ENCODE data around the gene PAM. TPM values are rescaled to one million over a fixed set of nuclear protein-coding genes. Genes with fewer than 3 reads are reported as not detected.

PAM gene
- total RNA-seq, 1 donor from 2014 or later, result 85.6 TPM

DNA sequence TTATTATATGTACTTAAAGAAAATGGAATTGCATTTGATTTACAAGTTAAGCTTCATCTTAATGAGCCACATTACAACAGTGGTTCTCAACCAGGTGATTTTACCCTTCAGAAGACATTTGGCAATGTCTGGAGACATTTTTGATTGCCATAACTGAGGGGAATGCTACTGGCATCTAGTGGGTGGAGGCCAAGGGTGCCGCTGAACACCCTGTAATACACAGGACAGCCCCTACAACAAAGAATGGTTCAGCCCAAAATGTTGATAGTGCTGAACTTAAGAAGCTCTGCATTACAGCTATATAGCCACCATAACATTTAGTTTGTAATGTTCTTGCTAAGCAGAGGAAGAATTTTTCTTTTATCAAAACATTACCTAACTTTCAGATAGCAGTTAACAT lies 103.1 kb downstream of the PAM start:
- Mint-ChIP-seq H3K27ac (ENCODE audit: unreplicated experiment) (no peak overlapping the region), H3K9me3 (peaks cover 3% of the 10 kb centered on the region), H3K4me1 (peaks cover 10% of the 10 kb centered on the region), H3K36me3 (ENCODE audit: low read depth) (no peaks in the 10 kb centered on the region), H3K27me3 (ENCODE audit: low read depth) (no peaks in the 10 kb centered on the region), H3K4me3 (no peak overlapping the region)
- TF ChIP-seq, protein P1, sequence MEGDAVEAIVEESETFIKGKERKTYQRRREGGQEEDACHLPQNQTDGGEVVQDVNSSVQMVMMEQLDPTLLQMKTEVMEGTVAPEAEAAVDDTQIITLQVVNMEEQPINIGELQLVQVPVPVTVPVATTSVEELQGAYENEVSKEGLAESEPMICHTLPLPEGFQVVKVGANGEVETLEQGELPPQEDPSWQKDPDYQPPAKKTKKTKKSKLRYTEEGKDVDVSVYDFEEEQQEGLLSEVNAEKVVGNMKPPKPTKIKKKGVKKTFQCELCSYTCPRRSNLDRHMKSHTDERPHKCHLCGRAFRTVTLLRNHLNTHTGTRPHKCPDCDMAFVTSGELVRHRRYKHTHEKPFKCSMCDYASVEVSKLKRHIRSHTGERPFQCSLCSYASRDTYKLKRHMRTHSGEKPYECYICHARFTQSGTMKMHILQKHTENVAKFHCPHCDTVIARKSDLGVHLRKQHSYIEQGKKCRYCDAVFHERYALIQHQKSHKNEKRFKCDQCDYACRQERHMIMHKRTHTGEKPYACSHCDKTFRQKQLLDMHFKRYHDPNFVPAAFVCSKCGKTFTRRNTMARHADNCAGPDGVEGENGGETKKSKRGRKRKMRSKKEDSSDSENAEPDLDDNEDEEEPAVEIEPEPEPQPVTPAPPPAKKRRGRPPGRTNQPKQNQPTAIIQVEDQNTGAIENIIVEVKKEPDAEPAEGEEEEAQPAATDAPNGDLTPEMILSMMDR (conservative IDR thresholded peaks at IDR 0.05), result no peak
- no peak for DNase-seq (ENCODE audit: low read depth, low spot score)

DNA sequence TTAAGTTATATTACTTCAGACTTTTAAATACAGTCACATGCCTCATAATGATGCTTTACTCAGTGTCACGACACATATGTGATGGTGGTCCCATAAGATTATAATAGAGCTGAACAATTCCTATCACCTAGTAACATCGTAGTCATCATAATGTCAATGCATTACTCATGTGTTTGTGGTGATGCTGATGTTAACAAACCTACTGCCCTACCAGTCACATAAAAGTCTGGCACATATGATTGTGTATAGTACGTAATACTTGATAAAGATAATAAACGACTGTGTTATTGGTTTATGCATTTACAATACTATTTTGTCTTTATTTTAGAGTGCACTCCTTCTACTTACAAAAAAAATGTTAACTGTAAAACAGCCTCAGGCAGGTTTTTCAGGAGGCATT lies 103.7 kb downstream of the PAM start:
- DNase-seq (ENCODE audit: low read depth, low spot score), result no peak
- TF ChIP-seq, protein P1 (conservative IDR thresholded peaks at IDR 0.05), result no peak
- Mint-ChIP-seq H3K9me3 (peaks cover 3% of the 10 kb centered on the region), H3K4me1 (peaks cover 10% of the 10 kb centered on the region), H3K27me3 (ENCODE audit: low read depth) (no peaks in the 10 kb centered on the region), H3K27ac (ENCODE audit: unreplicated experiment) (no peak overlapping the region), H3K4me3 (no peak overlapping the region), H3K36me3 (ENCODE audit: low read depth) (no peaks in the 10 kb centered on the region)

GRCh38 chr5:102860035-102860434 lies 104.9 kb downstream of the PAM start:
- Mint-ChIP-seq H3K36me3 (ENCODE audit: low read depth) (no peaks in the 10 kb centered on the region), H3K9me3 (peaks cover 3% of the 10 kb centered on the region), H3K27me3 (ENCODE audit: low read depth) (no peaks in the 10 kb centered on the region), H3K4me3 (no peak overlapping the region), H3K27ac (ENCODE audit: unreplicated experiment) (no peak overlapping the region), H3K4me1 (peaks cover 17% of the 10 kb centered on the region)
- DNase-seq (ENCODE audit: low read depth, low spot score), result no peak
- TF ChIP-seq, protein P1 (conservative IDR thresholded peaks at IDR 0.05), result no peak

GRCh38 chr5:102863058-102863457 lies 108.0 kb downstream of the PAM start:
- Mint-ChIP-seq H3K4me3 (no peak overlapping the region), H3K36me3 (ENCODE audit: low read depth) (no peaks in the 10 kb centered on the region), H3K4me1 (peaks cover 22% of the 10 kb centered on the region), H3K9me3 (peaks cover 3% of the 10 kb centered on the region), H3K27ac (ENCODE audit: unreplicated experiment) (no peak overlapping the region), H3K27me3 (ENCODE audit: low read depth) (no peaks in the 10 kb centered on the region)
- TF ChIP-seq, protein P1 (conservative IDR thresholded peaks at IDR 0.05), result no peak
- no peak for DNase-seq (ENCODE audit: low read depth, low spot score)

GRCh38 chr5:102863764-102864560 lies 108.9 kb downstream of the PAM start:
- Mint-ChIP-seq H3K27me3 (ENCODE audit: low read depth) (no peaks in the 10 kb centered on the region), H3K27ac (ENCODE audit: unreplicated experiment) (no peak overlapping the region), H3K36me3 (ENCODE audit: low read depth) (no peaks in the 10 kb centered on the region), H3K9me3 (peaks cover 3% of the 10 kb centered on the region), H3K4me3 (peak overlapping the region; percentile 31), H3K4me1 (peaks cover 22% of the 10 kb centered on the region)
- TF ChIP-seq, protein P1 (conservative IDR thresholded peaks at IDR 0.05), result no peak
- DNase-seq (ENCODE audit: low read depth, low spot score), result no peak
